Neutrophil (primary cell): ENCODE data around the gene SSH2.
A peak's percentile ranks its signal among the peaks of the same experiment; 100 is the strongest.

ENCODE experiments used
- H3K27ac ChIP-seq: fragments of 200-600 bp; sonication (generic); 2 replicates; pipeline ENCODE4 v1.5.1; 2016; ENCODE audit warnings: mild to moderate bottlenecking, moderate library complexity
- H3K27me3 ChIP-seq: fragments of 200-600 bp; sonication (generic); 2 replicates; pipeline ENCODE4 v1.6.0; 2016; ENCODE audit warnings: mild to moderate bottlenecking
- H3K36me3 ChIP-seq: fragments of 200-600 bp; sonication (generic); 2 replicates; pipeline ENCODE4 v1.5.1; 2017
- H3K4me1 ChIP-seq, 2 experiments: fragments of 200-600 bp in 1 of 2; sonication (generic) in 1 of 2; 1 replicate in 1 of 2; 2 replicates in 1 of 2; pipeline versions ENCODE4 v1.5.1 to v1.6.1; 2013 to 2016; ENCODE audit warnings: low read depth in 1 of 2, low read length in 1 of 2, mild to moderate bottlenecking in 1 of 2, moderate library complexity in 1 of 2; ENCODE audit not compliant: control insufficient read depth in 1 of 2, insufficient read depth in 1 of 2
- H3K4me3 ChIP-seq, 2 experiments: fragments of 200-600 bp in 1 of 2; sonication (generic) in 1 of 2; 1 replicate in 1 of 2; 2 replicates in 1 of 2; pipeline ENCODE4 v1.5.1; 2013 to 2016; ENCODE audit warnings: low read depth in 1 of 2, low read length in 1 of 2, mild to moderate bottlenecking in 1 of 2, moderate library complexity in 1 of 2
- H3K9me3 ChIP-seq: fragments of 200-600 bp; sonication (generic); 2 replicates; pipeline ENCODE4 v1.5.1; 2016
- TF ChIP-seq, protein P1 (sequence below): fragments of 200-600 bp; sonication (generic); IDR thresholded peaks from 2 replicates; pipeline ENCODE4 v1.5.1; 2016; ENCODE audit warnings: antibody characterized with exemption

Gene SSH2

DNA sequence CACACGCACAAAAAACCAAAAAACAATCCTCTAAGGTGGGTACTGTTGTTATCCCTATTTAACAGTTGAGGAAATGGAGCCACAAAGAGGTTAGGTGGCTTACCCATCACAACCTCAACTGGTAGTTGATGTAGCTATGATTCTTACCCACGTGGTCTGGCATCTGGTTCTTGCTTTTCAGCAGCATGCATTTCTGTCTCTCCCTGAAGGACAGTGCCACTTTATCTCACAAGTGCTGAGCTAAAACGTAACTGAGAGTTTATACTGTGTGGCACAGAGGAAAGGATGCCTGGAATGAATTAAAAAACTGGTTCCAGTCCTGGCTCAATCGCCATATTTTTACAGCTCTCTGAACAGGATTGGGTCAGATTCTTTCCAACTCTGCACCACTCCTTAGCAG, 305.4 kb downstream of the SSH2 start:
- H3K27ac ChIP-seq = peak overlapping the region; percentile 35
- H3K27me3 ChIP-seq = peaks cover 47% of the 10 kb centered on the region
- no peaks in the 10 kb centered on the region for H3K9me3 ChIP-seq
- TF ChIP-seq, protein P1, sequence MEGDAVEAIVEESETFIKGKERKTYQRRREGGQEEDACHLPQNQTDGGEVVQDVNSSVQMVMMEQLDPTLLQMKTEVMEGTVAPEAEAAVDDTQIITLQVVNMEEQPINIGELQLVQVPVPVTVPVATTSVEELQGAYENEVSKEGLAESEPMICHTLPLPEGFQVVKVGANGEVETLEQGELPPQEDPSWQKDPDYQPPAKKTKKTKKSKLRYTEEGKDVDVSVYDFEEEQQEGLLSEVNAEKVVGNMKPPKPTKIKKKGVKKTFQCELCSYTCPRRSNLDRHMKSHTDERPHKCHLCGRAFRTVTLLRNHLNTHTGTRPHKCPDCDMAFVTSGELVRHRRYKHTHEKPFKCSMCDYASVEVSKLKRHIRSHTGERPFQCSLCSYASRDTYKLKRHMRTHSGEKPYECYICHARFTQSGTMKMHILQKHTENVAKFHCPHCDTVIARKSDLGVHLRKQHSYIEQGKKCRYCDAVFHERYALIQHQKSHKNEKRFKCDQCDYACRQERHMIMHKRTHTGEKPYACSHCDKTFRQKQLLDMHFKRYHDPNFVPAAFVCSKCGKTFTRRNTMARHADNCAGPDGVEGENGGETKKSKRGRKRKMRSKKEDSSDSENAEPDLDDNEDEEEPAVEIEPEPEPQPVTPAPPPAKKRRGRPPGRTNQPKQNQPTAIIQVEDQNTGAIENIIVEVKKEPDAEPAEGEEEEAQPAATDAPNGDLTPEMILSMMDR = no peak
- H3K4me3 ChIP-seq = no peak overlapping the region
- peaks cover 42% of the 10 kb centered on the region for H3K36me3 ChIP-seq
- peaks cover 13 to 14% of the 10 kb centered on the region in 2 experiments for H3K4me1 ChIP-seq

DNA sequence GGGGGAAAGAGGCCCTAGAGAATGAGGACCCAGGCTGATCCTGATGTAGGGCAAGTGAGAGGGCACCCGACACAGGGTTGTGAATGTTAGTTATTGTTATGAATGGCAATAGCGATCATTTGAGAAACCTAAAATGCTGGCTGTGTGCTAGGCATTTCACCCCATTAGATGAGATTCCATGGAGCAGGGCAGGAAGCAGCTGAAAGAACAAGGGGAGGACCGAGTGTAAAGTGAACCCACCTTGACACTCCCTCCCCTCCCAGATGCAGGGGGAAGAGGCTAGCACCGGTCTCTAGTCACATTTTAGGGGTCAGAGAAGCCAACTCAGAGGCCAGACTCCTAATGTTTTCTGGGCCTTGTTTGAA, 306.8 kb downstream of the SSH2 start:
- peaks cover 16 to 17% of the 10 kb centered on the region in 2 experiments for H3K4me1 ChIP-seq
- no peak overlapping the region for H3K4me3 ChIP-seq
- H3K36me3 ChIP-seq = peaks cover 28% of the 10 kb centered on the region
- H3K9me3 ChIP-seq = no peaks in the 10 kb centered on the region
- TF ChIP-seq, protein P1 = no peak
- H3K27ac ChIP-seq = no peak overlapping the region
- H3K27me3 ChIP-seq = peaks cover 60% of the 10 kb centered on the region

DNA sequence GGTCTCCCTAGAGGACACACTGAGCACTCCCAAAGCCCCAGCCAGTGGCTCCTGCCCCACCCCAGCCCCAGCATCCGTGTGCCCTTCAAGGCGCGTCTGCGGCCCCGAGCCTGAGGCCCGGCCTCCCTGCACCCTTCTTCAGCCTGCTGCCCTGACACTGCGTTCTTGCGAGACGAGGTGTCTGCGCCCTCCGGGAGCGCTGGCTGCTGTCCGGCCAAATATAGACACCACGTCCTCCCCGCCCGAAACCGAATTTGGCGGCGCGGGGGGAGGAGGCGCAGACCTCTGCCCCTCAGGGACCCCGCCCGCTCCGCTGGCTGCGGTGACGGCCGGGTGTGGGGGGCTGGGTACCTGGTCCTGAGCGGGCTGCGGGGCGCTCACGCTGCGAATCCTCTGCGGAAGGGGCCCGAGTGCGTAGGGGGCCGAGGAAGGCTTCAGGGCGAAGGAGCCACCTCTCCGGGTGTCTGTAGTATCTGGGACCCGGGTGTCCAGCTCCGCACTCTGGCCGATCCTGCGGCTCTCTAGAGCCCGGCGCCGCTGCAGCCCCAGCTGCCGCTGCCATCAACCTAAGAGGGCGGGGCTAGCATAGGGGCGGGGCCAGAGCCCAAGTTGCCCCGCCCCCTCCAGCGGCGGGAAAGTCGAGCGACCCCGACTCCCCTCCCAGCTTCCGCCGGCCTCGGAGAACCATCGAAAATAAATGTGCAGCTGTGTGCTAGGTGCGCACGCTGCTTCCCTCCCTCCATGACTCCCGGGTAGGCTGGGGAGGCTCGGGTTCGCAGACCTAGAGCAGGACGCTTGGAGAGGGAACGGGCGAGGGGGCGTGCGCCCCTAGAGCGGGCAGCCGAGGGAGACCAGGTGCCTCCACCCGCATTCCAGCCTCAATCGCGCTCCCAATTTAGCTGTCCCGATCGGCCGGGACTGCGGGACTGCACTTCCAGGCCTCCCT, 307.4 kb downstream of the SSH2 start, which contains the start of gene CORO6:
TSS of gene CORO6 (minus strand) at position 576 of the 946 bp plus-strand sequence. CDS start 1,491 bp downstream, outside the sequence.
- H3K36me3 ChIP-seq = peaks cover 22% of the 10 kb centered on the region

DNA sequence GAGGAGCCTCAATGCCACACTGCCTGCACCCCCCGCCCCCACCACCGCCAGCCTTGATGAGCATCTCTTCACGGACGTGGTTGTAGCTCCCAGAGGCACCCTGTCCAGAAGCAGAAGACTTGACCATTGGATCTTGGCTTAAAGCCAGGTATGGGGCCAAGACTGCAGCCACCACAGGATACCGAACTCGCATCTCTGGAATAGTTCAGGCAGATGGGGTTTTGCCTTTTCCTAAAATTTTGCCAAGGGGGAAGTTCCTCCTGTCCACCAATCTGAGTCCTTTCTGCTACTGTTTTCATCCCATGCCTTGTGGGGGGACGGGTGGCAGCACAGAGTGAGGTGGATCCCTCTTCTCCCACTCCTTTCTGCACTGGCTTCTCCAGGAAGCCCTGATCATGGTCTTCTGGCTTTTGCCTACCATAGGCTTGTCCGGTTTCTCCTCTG, 308.3 kb downstream of the SSH2 start:
- Histone ChIP-seq H3K36me3 (peaks cover 17% of the 10 kb centered on the region), H3K27me3 (peaks cover 75% of the 10 kb centered on the region), H3K4me1 (peaks cover 31 to 32% of the 10 kb centered on the region in 2 experiments), H3K4me3 (peak overlapping the region in 1 of 2 experiments; percentile 50), H3K9me3 (no peaks in the 10 kb centered on the region), H3K27ac (no peak overlapping the region)
- TF ChIP-seq, protein P1 = no peak

More for the DNA sequence above, 307.4 kb downstream of the SSH2 start, which contains the start of gene CORO6:
- no peak within 1 kb of the TSS for H3K27ac ChIP-seq
- peaks cover 66% of the 10 kb centered on the region for H3K27me3 ChIP-seq
- TF ChIP-seq, protein P1 = no peak
- peak within 1 kb of the TSS; percentile 40 to 50 for H3K4me3 ChIP-seq
- H3K4me1 ChIP-seq = peaks cover 23% of the 10 kb centered on the region in 2 experiments
- no peaks in the 10 kb centered on the region for H3K9me3 ChIP-seq

DNA sequence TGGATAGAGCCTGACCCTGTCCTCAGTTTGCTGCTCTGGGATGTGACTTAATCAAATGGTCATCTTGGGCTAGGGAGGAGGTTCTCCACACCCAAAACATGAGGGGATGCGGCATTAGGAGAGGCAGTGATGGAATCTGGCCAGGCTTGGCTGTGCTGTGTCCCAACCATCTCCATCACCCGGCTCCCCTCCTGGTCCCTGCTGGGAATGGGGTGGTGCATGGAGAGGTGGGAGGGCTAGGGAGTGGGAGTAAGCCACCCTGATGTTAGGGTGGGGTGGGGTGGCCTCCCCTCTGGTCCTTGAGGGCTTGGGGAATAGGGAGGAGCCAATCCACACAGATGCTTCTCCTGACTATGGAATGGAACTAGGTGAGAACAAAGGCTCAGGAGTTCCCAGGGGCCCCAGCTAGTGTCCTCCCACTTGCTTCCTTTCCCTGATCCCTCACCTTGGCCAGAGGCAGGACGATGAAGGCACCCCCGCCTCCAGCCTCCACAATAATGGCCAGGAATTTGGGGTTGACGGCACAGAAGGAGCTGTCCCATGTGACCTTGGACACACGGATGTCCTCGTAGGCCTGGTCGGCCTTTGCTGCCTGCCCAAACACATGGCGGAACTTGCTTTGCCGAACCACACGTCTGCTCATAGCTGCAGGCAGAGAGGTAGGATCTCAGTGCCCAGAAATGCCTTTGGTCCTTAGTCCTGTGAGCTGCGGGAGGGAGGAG, 309.1 kb downstream of the SSH2 start:
- Histone ChIP-seq H3K36me3 (peaks cover 10% of the 10 kb centered on the region), H3K4me1 (peaks cover 39 to 40% of the 10 kb centered on the region in 2 experiments), H3K27ac (no peak overlapping the region), H3K9me3 (no peaks in the 10 kb centered on the region), H3K27me3 (peaks cover 83% of the 10 kb centered on the region), H3K4me3 (no peak overlapping the region)
- TF ChIP-seq, protein P1 = no peak
